Endodermal cell (in vitro differentiated cells): ENCODE results near the gene NTSR1. TPM values are rescaled to one million over a fixed set of nuclear protein-coding genes. Genes with fewer than 3 reads are reported as not detected.

Experiments used
- DNase-seq: peaks from one replicate; pipeline ENCODE4 v3.0.0-alpha.2; 2017
- H3K27ac ChIP-seq: 2 replicates; pipeline ENCODE4 v1.5.1; 2013; ENCODE audit warnings: mild to moderate bottlenecking, low read depth, low read length, moderate library complexity
- H3K27me3 ChIP-seq: 2 replicates; pipeline ENCODE4 v1.6.1; 2013; ENCODE audit warnings: mild to moderate bottlenecking, low read length, moderate library complexity; ENCODE audit not compliant: insufficient read depth, control insufficient read depth, poor library complexity, severe bottlenecking
- H3K36me3 ChIP-seq: 2 replicates; pipeline ENCODE4 v1.7.0; 2013; ENCODE audit warnings: mild to moderate bottlenecking, low read length, moderate library complexity; ENCODE audit not compliant: control insufficient read depth, insufficient read depth
- H3K4me1 ChIP-seq: one replicate; pipeline ENCODE4 v1.7.0; 2013; ENCODE audit warnings: low read length; ENCODE audit not compliant: control insufficient read depth, insufficient read depth
- H3K4me3 ChIP-seq: 2 replicates; pipeline ENCODE4 v1.5.1; 2013; ENCODE audit warnings: mild to moderate bottlenecking, low read length, moderate library complexity
- H3K9ac ChIP-seq: 2 replicates; pipeline ENCODE4 v1.6.1; 2013; ENCODE audit warnings: mild to moderate bottlenecking, low read length, moderate library complexity; ENCODE audit not compliant: poor library complexity, severe bottlenecking; ENCODE audit errors: extremely low read depth
- H3K9me3 ChIP-seq: 2 replicates; pipeline ENCODE4 v1.6.1; 2013; ENCODE audit warnings: mild to moderate bottlenecking, low read length, moderate library complexity; ENCODE audit not compliant: control insufficient read depth
- H3K27ac Mint-ChIP-seq: 2 replicates; pipeline ENCODE4 v1.8.0; 2020; ENCODE audit warnings: mixed read lengths
- H3K27me3 Mint-ChIP-seq: 2 replicates; pipeline ENCODE4 v1.8.0; 2021; ENCODE audit warnings: mild to moderate bottlenecking, mixed read lengths; ENCODE audit not compliant: insufficient read depth
- H3K36me3 Mint-ChIP-seq: 2 replicates; pipeline ENCODE4 v1.8.0; 2020; ENCODE audit warnings: low read depth, mixed read lengths
- H3K4me1 Mint-ChIP-seq: 2 replicates; pipeline ENCODE4 v1.8.0; 2020; ENCODE audit warnings: mixed read lengths
- H3K4me3 Mint-ChIP-seq: 2 replicates; pipeline ENCODE4 v1.8.0; 2020; ENCODE audit warnings: mild to moderate bottlenecking, moderate library complexity, mixed read lengths
- H3K9me3 Mint-ChIP-seq: 2 replicates; pipeline ENCODE4 v1.8.0; 2020; ENCODE audit warnings: mild to moderate bottlenecking, mixed read lengths
- WGBS, 2 experiments: methylation state at CpG; one replicate each; pipeline versions ENCODE4 v1.1.5 to v1.1.7; 2013; ENCODE audit warnings: missing lambda C conversion rate in 2 of 2, mixed read lengths in 1 of 2; ENCODE audit not compliant: insufficient coverage in 1 of 2, insufficient read length in 1 of 2; 5-methylcytosine and 5-hydroxymethylcytosine counted together
- total RNA-seq, 2 donors: library from RNA; stranded (reverse); fragmentation: NEBNext Ultra II Directional in 1 of 2; extraction: Animal tissue kit (Norgen Biotek cat#: 25700) in 1 of 2; gene quantifications; 2 replicates in 1 of 2; 3 replicates in 1 of 2; pipeline ENCODE4 v1.2.1, GENCODE V29; 2021
- TF ChIP-seq, protein P1 (sequence below): fragments of 200-600 bp; sonication (generic); conservative IDR thresholded peaks from 2 replicates; pipeline ENCODE4 v1.5.0; 2021; ENCODE audit warnings: antibody characterized with exemption, mild to moderate bottlenecking

Gene NTSR1
- total RNA-seq, 2 donors from 2014 or later = 0.11 to 0.62 TPM

DNA sequence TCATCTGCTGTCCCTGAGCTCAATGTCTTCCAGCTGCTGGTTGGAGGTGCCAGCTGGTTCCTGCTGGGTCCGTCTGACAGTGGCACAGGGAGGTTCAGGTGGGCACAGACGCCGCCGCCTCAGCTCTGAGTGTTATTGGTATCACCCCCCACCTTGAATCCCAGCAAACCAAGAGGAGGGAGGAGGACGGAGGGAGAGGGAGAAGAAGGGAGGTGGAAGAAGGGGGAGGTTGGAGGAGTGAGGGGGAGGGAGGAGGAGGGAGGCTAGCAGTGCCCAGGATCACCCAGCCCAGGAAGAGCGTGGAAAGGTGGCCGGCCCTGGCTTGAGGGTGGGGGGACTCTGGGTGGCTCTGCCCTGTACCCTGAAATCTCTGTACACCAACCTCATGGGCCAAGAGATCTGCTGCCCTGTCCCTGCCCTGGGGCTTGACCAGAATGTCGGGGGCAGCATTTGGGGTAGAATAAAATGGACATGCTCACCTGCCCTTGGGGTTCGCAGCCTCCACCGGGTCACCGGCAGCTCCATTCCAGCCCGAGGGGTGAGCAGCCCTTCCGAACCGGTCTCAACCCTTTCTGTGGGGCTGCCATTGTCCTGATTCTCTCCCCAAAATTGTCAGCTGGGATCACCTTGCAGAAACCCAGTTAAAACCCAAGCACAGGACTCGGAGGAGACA lies 17.1 kb downstream of the NTSR1 start:
- H3K27ac ChIP-seq = no peak overlapping the region
- H3K4me3 ChIP-seq = no peak overlapping the region
- peaks cover 12% of the 10 kb centered on the region for H3K9me3 Mint-ChIP-seq
- DNase-seq = no peak
- H3K27me3 Mint-ChIP-seq = peaks cover 3% of the 10 kb centered on the region
- TF ChIP-seq, protein P1, sequence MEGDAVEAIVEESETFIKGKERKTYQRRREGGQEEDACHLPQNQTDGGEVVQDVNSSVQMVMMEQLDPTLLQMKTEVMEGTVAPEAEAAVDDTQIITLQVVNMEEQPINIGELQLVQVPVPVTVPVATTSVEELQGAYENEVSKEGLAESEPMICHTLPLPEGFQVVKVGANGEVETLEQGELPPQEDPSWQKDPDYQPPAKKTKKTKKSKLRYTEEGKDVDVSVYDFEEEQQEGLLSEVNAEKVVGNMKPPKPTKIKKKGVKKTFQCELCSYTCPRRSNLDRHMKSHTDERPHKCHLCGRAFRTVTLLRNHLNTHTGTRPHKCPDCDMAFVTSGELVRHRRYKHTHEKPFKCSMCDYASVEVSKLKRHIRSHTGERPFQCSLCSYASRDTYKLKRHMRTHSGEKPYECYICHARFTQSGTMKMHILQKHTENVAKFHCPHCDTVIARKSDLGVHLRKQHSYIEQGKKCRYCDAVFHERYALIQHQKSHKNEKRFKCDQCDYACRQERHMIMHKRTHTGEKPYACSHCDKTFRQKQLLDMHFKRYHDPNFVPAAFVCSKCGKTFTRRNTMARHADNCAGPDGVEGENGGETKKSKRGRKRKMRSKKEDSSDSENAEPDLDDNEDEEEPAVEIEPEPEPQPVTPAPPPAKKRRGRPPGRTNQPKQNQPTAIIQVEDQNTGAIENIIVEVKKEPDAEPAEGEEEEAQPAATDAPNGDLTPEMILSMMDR = no peak
- no peaks in the 10 kb centered on the region for H3K27me3 ChIP-seq
- WGBS, 2 experiments = 90 to 91% methylated on average over 8 to 15 of the region's 15 CpGs
- no peaks in the 10 kb centered on the region for H3K36me3 Mint-ChIP-seq
- no peaks in the 10 kb centered on the region for H3K4me1 ChIP-seq
- no peak overlapping the region for H3K27ac Mint-ChIP-seq
- no peak overlapping the region for H3K9ac ChIP-seq
- H3K4me3 Mint-ChIP-seq = no peak overlapping the region
- H3K4me1 Mint-ChIP-seq = no peaks in the 10 kb centered on the region
- H3K36me3 ChIP-seq = no peaks in the 10 kb centered on the region
- peaks cover 14% of the 10 kb centered on the region for H3K9me3 ChIP-seq

DNA sequence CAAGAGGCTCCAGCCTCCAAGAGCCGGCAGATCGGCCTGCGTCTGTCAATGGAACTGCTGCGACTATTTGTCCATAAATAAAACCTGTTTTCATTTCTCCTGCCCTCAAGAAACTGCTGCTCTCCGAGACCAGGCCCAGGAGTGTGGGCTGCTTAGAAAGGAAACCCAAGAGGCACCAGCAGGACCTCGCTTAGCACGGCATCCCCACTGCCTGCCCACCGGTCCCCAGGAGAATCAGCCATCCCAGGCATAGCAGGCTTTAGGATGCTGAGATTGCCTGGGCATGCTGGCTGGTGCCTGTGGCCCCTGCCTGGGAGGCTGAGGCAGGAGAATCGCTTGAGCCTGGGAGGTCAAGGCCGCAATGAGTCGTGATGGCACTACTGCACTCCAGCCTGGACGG lies 17.6 kb downstream of the NTSR1 start:
- Mint-ChIP-seq H3K36me3 (no peaks in the 10 kb centered on the region), H3K27me3 (peaks cover 3% of the 10 kb centered on the region), H3K27ac (no peak overlapping the region), H3K9me3 (peaks cover 10% of the 10 kb centered on the region), H3K4me3 (no peak overlapping the region), H3K4me1 (no peaks in the 10 kb centered on the region)
- Histone ChIP-seq H3K36me3 (no peaks in the 10 kb centered on the region), H3K4me3 (no peak overlapping the region), H3K9ac (no peak overlapping the region), H3K27ac (no peak overlapping the region), H3K4me1 (no peaks in the 10 kb centered on the region), H3K9me3 (peaks cover 9% of the 10 kb centered on the region), H3K27me3 (no peaks in the 10 kb centered on the region)
- TF ChIP-seq, protein P1 = no peak
- no peak for DNase-seq
- WGBS, 2 experiments = 83% methylated on average over 9 to 12 of the region's 12 CpGs

DNA sequence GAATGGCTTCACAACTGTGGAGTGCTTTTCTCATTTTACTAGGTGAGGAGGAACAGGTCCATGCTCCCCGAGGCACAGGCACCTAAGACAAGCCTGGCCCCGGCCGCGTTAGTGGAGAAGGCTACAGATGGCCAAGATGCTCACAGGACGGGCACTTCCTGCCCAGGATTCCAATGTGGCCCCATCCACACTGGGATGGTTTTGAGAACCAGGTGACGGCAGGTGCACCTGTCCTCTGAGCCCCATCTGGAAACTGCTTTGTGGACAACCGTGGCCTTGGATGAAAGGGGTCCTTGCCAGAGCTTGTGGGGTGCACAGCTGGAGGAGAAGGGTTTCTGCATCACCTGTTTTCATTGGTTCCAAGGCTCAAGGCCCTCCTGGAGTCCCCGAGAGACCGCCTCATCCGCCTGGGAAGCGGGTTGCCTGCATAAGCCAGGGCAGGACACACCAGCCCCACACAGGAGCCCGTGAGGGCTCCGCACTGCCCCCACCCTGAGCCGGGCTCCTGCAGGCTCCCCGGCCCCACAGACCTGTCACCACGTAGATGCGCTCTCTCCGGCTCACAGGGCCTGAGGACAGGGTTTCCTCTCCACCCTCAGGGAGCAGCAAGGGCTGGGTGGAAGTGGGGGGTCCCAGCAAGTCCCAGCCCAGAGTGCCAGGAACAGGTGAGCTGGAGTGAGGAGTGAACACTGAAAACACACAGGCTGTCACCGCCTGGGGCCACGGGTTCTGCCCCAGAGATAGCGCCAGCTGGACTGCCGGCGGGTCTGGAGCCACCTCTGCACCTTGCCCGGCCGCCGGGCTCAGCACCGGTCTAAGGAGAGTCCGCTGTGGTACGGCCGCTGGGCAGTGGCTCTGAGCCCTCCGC lies 18.3 kb downstream of the NTSR1 start:
- Histone ChIP-seq H3K27ac (no peak overlapping the region), H3K36me3 (no peaks in the 10 kb centered on the region), H3K4me3 (no peak overlapping the region), H3K9me3 (peaks cover 2% of the 10 kb centered on the region), H3K9ac (no peak overlapping the region), H3K4me1 (no peaks in the 10 kb centered on the region), H3K27me3 (no peaks in the 10 kb centered on the region)
- no peak for DNase-seq
- Mint-ChIP-seq H3K4me3 (no peak overlapping the region), H3K27ac (no peak overlapping the region), H3K4me1 (no peaks in the 10 kb centered on the region), H3K36me3 (no peaks in the 10 kb centered on the region), H3K27me3 (peaks cover 3% of the 10 kb centered on the region), H3K9me3 (peaks cover 3% of the 10 kb centered on the region)
- 91 to 95% methylated on average over 27 to 31 of the region's 31 CpGs for WGBS, 2 experiments
- TF ChIP-seq, protein P1 = no peak
